ENCODE data around the gene UTF1.

- no peak for TF ChIP-seq CTCF (IDR thresholded peaks at IDR 0.05)
- TF ChIP-seq POLR2A (IDR thresholded peaks at IDR 0.05), result no peak
Measured at GRCh38 chr10:133201151-133201947, 28.7 kb upstream of the UTF1 start.
